IMR-90 (cell line): ENCODE data around the gene RAD51B. TPM values are rescaled to one million over a fixed set of nuclear protein-coding genes. Genes with fewer than 3 reads are reported as not detected.
A peak's percentile ranks its signal among the peaks of the same experiment; 100 is the strongest.

ENCODE experiments used
- ATAC-seq: fragments of 200-7000 bp; cut with Tn5 transposase; 2 replicates; pipeline ENCODE4 v1.9.1; 2020; ENCODE audit warnings: low read depth, mild to moderate bottlenecking, moderate library complexity
- BruUV-seq: library from RNA; stranded (reverse); fragments of 400-500 nt; replicated peaks from 2 replicates; lab custom pipeline; 2021; lab: Mats Ljungman, UMichigan
- CTCF ChIA-PET: fragments of 300-600 bp; formaldehyde crosslinking; extraction: SDS; loops from one replicate; lab custom pipeline; 2021; ENCODE audit warnings: antibody characterized with exemption; lab: Yijun Ruan, JAX
- POLR2A ChIA-PET: fragments of 300-600 bp; sonication (Branson Sonifier 250); formaldehyde crosslinking; loops from one replicate; lab custom pipeline; 2022; ENCODE audit warnings: antibody characterized with exemption; ENCODE audit not compliant: unreplicated experiment; lab: Charles Lee
- DNase-seq: peaks from one replicate; pipeline ENCODE4 v3.0.0; 2013
- H2AFZ ChIP-seq: replicated peaks from 2 replicates; pipeline ENCODE3; 2013; ENCODE audit warnings: low read length, mild to moderate bottlenecking; ENCODE audit not compliant: poor library complexity
- H2AK5ac ChIP-seq: 2 replicates; pipeline ENCODE4 v1.6.1; 2013; ENCODE audit warnings: low read depth, low read length, inconsistent platforms
- H2AK9ac ChIP-seq: replicated peaks from 2 replicates; pipeline ENCODE3; 2013; ENCODE audit warnings: mild to moderate bottlenecking, low read depth, low read length, moderate library complexity; ENCODE audit not compliant: poor library complexity
- H2BK120ac ChIP-seq: 2 replicates; pipeline ENCODE4 v1.6.1; 2013; ENCODE audit warnings: low read depth, low read length, inconsistent platforms
- H2BK15ac ChIP-seq: 3 replicates; pipeline ENCODE4 v1.6.1; 2013; ENCODE audit warnings: low read depth, low read length, inconsistent platforms
- H2BK20ac ChIP-seq: 2 replicates; pipeline ENCODE4 v1.6.1; 2013; ENCODE audit warnings: low read depth, mild to moderate bottlenecking, inconsistent platforms, low read length, moderate library complexity
- H2BK5ac ChIP-seq: 2 replicates; pipeline ENCODE4 v1.6.1; 2013; ENCODE audit warnings: mild to moderate bottlenecking, low read depth, low read length, inconsistent platforms; ENCODE audit not compliant: poor library complexity, severe bottlenecking
- H3K14ac ChIP-seq: replicated peaks from 2 replicates; pipeline ENCODE4 v1.6.1; 2013; ENCODE audit warnings: low read depth, low read length, inconsistent platforms
- H3K18ac ChIP-seq: 2 replicates; pipeline ENCODE4 v1.6.1; 2013; ENCODE audit warnings: low read depth, low read length, control low read depth
- H3K23ac ChIP-seq: 2 replicates; pipeline ENCODE4 v1.6.1; 2013; ENCODE audit warnings: low read depth, low read length, inconsistent platforms
- H3K27ac ChIP-seq: 2 replicates; pipeline ENCODE4 v1.5.1; 2013; ENCODE audit warnings: mild to moderate bottlenecking, control low read depth, low read length; ENCODE audit not compliant: insufficient read depth
- H3K27me3 ChIP-seq: 2 replicates; pipeline ENCODE4 v1.6.1; 2013; ENCODE audit warnings: low read length; ENCODE audit not compliant: control insufficient read depth, insufficient read depth
- H3K36me3 ChIP-seq: 2 replicates; pipeline ENCODE4 v1.6.1; 2013; ENCODE audit warnings: low read length, mixed read lengths; ENCODE audit not compliant: control insufficient read depth, insufficient read depth
- H3K4ac ChIP-seq: 2 replicates; pipeline ENCODE4 v1.6.1; 2013; ENCODE audit warnings: low read depth, low read length, inconsistent platforms
- H3K4me1 ChIP-seq: 2 replicates; pipeline ENCODE4 v1.6.1; 2013; ENCODE audit warnings: low read length, mixed read lengths; ENCODE audit not compliant: control insufficient read depth, insufficient read depth
- H3K4me2 ChIP-seq: 2 replicates; pipeline ENCODE4 v1.6.1; 2013; ENCODE audit warnings: low read depth, mild to moderate bottlenecking, control low read depth, low read length, moderate library complexity
- H3K4me3 ChIP-seq: 2 replicates; pipeline ENCODE4 v1.5.1; 2013; ENCODE audit warnings: low read depth, mild to moderate bottlenecking, control low read depth, low read length, moderate library complexity; ENCODE audit not compliant: insufficient read depth
- H3K56ac ChIP-seq: 2 replicates; pipeline ENCODE4 v1.6.1; 2013; ENCODE audit warnings: low read length, inconsistent platforms; ENCODE audit not compliant: insufficient read depth; ENCODE audit errors: extremely low read depth
- H3K79me1 ChIP-seq, 2 experiments: 2 replicates each; pipeline ENCODE4 v1.6.1; 2013; ENCODE audit warnings: low read length in 2 of 2, inconsistent platforms in 1 of 2, low read depth in 1 of 2
- H3K9ac ChIP-seq: 2 replicates; pipeline ENCODE4 v1.6.1; 2013; ENCODE audit warnings: low read depth, low read length, control low read depth
- H3K9me1 ChIP-seq: 2 replicates; pipeline ENCODE4 v1.6.1; 2013; ENCODE audit warnings: low read length, inconsistent platforms; ENCODE audit not compliant: insufficient read depth
- H3K9me3 ChIP-seq: 2 replicates; pipeline ENCODE4 v1.6.1; 2013; ENCODE audit warnings: low read length; ENCODE audit not compliant: control insufficient read depth, insufficient read depth
- H4K20me1 ChIP-seq: 2 replicates; pipeline ENCODE4 v1.6.1; 2013; ENCODE audit warnings: low read length, inconsistent platforms; ENCODE audit not compliant: insufficient read depth
- H4K5ac ChIP-seq: 2 replicates; pipeline ENCODE4 v1.6.1; 2013; ENCODE audit warnings: mild to moderate bottlenecking, low read depth, low read length, control low read depth
- H4K8ac ChIP-seq, 2 experiments: 2 replicates each; pipeline ENCODE4 v1.6.1; 2013; ENCODE audit warnings: low read depth in 2 of 2, low read length in 2 of 2, control low read depth in 1 of 2, inconsistent platforms in 1 of 2
- H4K91ac ChIP-seq: 2 replicates; pipeline ENCODE4 v1.6.1; 2013; ENCODE audit warnings: low read depth, low read length, inconsistent platforms; ENCODE audit not compliant: insufficient read depth
- BHLHE40 ChIP-seq: fragments of 150-350 bp; IDR thresholded peaks from 2 replicates; pipeline ENCODE4 v1.6.1; 2016; ENCODE audit warnings: mild to moderate bottlenecking, low read depth, low read length
- CHD1 ChIP-seq: IDR thresholded peaks from 2 replicates; pipeline ENCODE4 v1.6.1; 2012; ENCODE audit warnings: low read depth, low read length, improper control_type of control experiment
- FOS ChIP-seq: fragments of 150-350 bp; IDR thresholded peaks from 2 replicates; pipeline ENCODE4 v1.6.1; 2016; ENCODE audit warnings: low read depth, low read length
- MAFK ChIP-seq: IDR thresholded peaks from 2 replicates; pipeline ENCODE4 v1.6.1; 2012; ENCODE audit warnings: low read depth, low read length, improper control_type of control experiment
- MAZ ChIP-seq: IDR thresholded peaks from 2 replicates; pipeline ENCODE4 v1.6.1; 2012; ENCODE audit warnings: low read depth, mild to moderate bottlenecking, low read length, improper control_type of control experiment, moderate library complexity, borderline replicate concordance
- MXI1 ChIP-seq: IDR thresholded peaks from 2 replicates; pipeline ENCODE4 v1.6.1; 2012; ENCODE audit warnings: low read depth, mild to moderate bottlenecking, low read length, moderate library complexity, borderline replicate concordance
- POLR2A ChIP-seq: IDR thresholded peaks from 2 replicates; pipeline ENCODE4 v1.6.1; 2012; ENCODE audit warnings: mild to moderate bottlenecking, low read depth, low read length
- RAD21 ChIP-seq: IDR thresholded peaks from 2 replicates; pipeline ENCODE4 v1.6.1; 2012; ENCODE audit warnings: low read length, improper control_type of control experiment
- RCOR1 ChIP-seq: IDR thresholded peaks from 2 replicates; pipeline ENCODE4 v1.6.1; 2012; ENCODE audit warnings: mild to moderate bottlenecking, low read length, improper control_type of control experiment; ENCODE audit not compliant: insufficient replicate concordance
- RFX5 ChIP-seq: IDR thresholded peaks from 2 replicates; pipeline ENCODE4 v1.8.0; 2012; ENCODE audit warnings: low read depth, mild to moderate bottlenecking, low read length, moderate library complexity
- SMC3 ChIP-seq: fragments of 150-350 bp; IDR thresholded peaks from 2 replicates; pipeline ENCODE4 v1.6.1; 2016; ENCODE audit warnings: low read depth, mild to moderate bottlenecking, antibody characterized with exemption, low read length, moderate library complexity
- USF2 ChIP-seq: fragments of 150-350 bp; IDR thresholded peaks from 2 replicates; pipeline ENCODE4 v1.6.1; 2017; ENCODE audit warnings: mild to moderate bottlenecking, antibody characterized with exemption, low read length, low read depth
- WGBS, 2 experiments: methylation state at CpG; one replicate each; pipeline versions ENCODE4 v1.1.5 to v1.1.7; 2013; ENCODE audit warnings: missing lambda C conversion rate in 2 of 2; ENCODE audit not compliant: insufficient read length in 1 of 2; ENCODE audit errors: extremely low coverage in 2 of 2; 5-methylcytosine and 5-hydroxymethylcytosine counted together
- dilution Hi-C: fragments of 300-500 bp; cut with HindIII; formaldehyde crosslinking; loops from one replicate; pipeline ENCODE4 v1.14.3; 2018; ENCODE audit warnings: low sequenced_read_pairs; ENCODE audit not compliant: unreplicated experiment
- in situ Hi-C: fragments of 300-500 bp; cut with MboI; formaldehyde crosslinking; loops from 3 replicates; pipeline ENCODE4 v1.14.3; 2019; ENCODE audit warnings: low sequenced_read_pairs, inconsistent platforms, mixed read lengths
- intact Hi-C: fragments of 100-400 bp; cut with micrococcal nuclease; formaldehyde crosslinking; loops from 2 replicates; pipeline ENCODE4 v1.10.0; 2022
- polyA plus RNA-seq, 3 experiments: library from polyadenylated mRNA; depleted of rRNA; stranded (reverse); fragments of >200 nt; gene quantifications; 2 replicates each; pipeline ENCODE4 v1.2.3, GENCODE V29; 2012; ENCODE audit warnings: low replicate concordance in 1 of 3
- total RNA-seq: library from RNA; depleted of rRNA; stranded (reverse); fragments of >200 nt; gene quantifications from 2 replicates; pipeline ENCODE4 v1.2.3, GENCODE V29; 2012
- TF ChIP-seq, protein P1 (sequence below): conservative IDR thresholded peaks from 2 replicates; pipeline ENCODE4 v1.5.1; 2012; ENCODE audit warnings: mild to moderate bottlenecking, low read depth, low read length, improper control_type of control experiment

Gene RAD51B
- total and polyA plus RNA-seq, 2 of the 4 experiments (the other 2 are of a cell fraction) = 5.1 to 18.8 TPM

DNA sequence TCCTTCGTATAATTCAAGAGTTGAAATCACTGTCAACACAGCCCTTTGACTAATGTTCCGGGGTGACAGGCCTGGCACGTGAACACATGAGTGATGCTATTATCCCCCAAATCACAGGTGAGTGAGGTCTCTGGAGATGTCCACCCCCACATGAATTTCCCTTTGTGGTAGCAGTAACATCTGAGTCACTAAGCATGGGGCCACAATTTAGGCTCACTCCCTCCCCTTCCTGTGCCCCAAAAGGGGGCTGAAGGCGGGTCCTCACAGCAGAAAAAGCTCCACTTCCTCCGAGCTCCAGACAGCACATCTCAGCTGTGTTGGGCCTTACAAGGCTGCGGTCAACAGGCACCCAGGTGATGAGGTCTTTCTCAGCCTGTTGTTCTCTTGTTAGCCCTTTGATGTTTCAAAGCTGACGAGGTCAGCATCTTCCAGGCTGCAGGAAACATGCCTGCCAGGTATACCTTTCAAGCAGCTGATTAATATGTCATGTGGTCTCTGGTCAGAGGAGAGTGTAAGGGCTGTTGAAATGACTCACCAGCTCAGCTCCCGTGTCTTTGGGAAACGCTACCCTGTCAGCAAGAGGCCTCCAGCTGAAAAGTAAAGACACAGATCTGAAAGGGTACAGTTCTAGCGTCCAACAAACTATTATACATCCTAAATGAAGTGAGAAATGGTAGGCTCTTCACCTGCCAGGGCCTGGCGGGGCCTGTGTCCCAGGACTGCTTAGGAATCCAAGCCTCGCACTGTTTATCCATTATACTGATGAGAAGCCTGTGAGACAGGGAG is 866.0 kb downstream of the RAD51B start:
- intact Hi-C loops = loop anchor here (5.0 to 10.0 kb wide), 3 partner anchors 141 to 438 kb away; no protein-coding TSS in a partner anchor
- TF ChIP-seq MAFK (peak; percentile 75), BHLHE40 (peak; percentile 61), POLR2A (no peak), RAD21 (no peak), SMC3 (no peak), RCOR1 (no peak), USF2 (peak; percentile 62; the same call in 1 of the 2 replicates), RFX5 (no peak), FOS (peak; percentile 71), CHD1 (no peak), MAZ (no peak), MXI1 (no peak)
- TF ChIP-seq, protein P1, sequence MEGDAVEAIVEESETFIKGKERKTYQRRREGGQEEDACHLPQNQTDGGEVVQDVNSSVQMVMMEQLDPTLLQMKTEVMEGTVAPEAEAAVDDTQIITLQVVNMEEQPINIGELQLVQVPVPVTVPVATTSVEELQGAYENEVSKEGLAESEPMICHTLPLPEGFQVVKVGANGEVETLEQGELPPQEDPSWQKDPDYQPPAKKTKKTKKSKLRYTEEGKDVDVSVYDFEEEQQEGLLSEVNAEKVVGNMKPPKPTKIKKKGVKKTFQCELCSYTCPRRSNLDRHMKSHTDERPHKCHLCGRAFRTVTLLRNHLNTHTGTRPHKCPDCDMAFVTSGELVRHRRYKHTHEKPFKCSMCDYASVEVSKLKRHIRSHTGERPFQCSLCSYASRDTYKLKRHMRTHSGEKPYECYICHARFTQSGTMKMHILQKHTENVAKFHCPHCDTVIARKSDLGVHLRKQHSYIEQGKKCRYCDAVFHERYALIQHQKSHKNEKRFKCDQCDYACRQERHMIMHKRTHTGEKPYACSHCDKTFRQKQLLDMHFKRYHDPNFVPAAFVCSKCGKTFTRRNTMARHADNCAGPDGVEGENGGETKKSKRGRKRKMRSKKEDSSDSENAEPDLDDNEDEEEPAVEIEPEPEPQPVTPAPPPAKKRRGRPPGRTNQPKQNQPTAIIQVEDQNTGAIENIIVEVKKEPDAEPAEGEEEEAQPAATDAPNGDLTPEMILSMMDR = no peak
- CTCF ChIA-PET = no interaction called here

More for the DNA sequence above, 866.0 kb downstream of the RAD51B start:
- WGBS, 2 experiments = 60% methylated on average over 1 of the region's 12 CpGs; no CpG with 5 or more reads in 1 of the 2 experiments
- Histone ChIP-seq H3K4me1 (peaks cover 47% of the 10 kb centered on the region), H2BK15ac (peak overlapping the region; percentile 97), H3K4me2 (0 out of 2 replicates have a peak overlapping the region, but pooled peaks have one; percentile 18), H3K18ac (peak overlapping the region; percentile 88), H2AFZ (peak overlapping the region; percentile 81), H2BK120ac (peak overlapping the region; percentile 97), H3K4ac (peak overlapping the region; percentile 94), H2AK5ac (peak overlapping the region; percentile 93), H3K27ac (peak overlapping the region; percentile 77), H2AK9ac (peak overlapping the region; percentile 85), H2BK5ac (peak overlapping the region; percentile 93), H3K9me1 (peaks cover 40% of the 10 kb centered on the region), H3K9ac (peak overlapping the region; percentile 46; the same call in 1 of the 2 replicates), H3K14ac (peak overlapping the region; percentile 89), H4K20me1 (no peaks in the 10 kb centered on the region), H3K56ac (peak overlapping the region; percentile 39; the same call in 1 of the 2 replicates), H2BK20ac (peak overlapping the region; percentile 97), H4K8ac (peak overlapping the region; percentile 52 to 90), H3K23ac (peak overlapping the region; percentile 57), H3K27me3 (no peaks in the 10 kb centered on the region), H3K36me3 (no peaks in the 10 kb centered on the region), H3K4me3 (no peak overlapping the region), H4K91ac (peak overlapping the region; percentile 85), H4K5ac (peak overlapping the region; percentile 79; the same call in 1 of the 2 replicates), H3K79me1 (peaks cover 0 to 22% of the 10 kb centered on the region in 2 experiments; a peak in 1 of 4 replicates), H3K9me3 (no peaks in the 10 kb centered on the region)
- BruUV-seq = no TSS peak
- dilution Hi-C loops = no loop called here
- in situ Hi-C loops = no loop called here
- ATAC-seq = peak; percentile 25; the same call in 1 of the 2 replicates
- POLR2A ChIA-PET = interaction anchor here (0.6 to 1.9 kb wide), 2 partner anchors 106 to 1781 kb away, joined by 6 to 7 read pairs; no protein-coding TSS in a partner anchor
- DNase-seq = peak; percentile 84
